ENCODE measurements around the gene ULBP1.
"Not testable (repeated sequence)": the region's sequence is repeated elsewhere in the genome, so short reads cannot be mapped to it uniquely, and the experiment has no call there.

DNA sequence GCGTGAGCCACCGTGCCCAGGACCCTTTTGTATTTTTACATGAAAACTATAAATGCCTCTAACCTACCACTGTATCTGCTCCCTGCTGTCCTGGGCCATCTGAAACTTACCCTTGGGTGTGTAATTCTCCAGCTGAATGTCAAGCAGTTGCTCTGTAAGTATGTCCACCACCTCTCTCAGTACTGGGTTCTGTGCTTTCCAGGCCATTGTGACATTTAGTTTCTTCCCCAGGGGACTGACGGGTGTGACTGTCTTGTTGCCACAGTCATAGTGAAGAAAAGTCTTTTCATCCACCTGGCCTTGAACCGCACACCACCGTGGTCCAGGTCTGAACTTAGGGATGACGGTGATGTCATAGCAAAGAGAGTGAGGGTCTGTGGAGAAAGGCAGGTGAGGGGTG is 58.1 kb downstream of the ULBP1 start:
- not testable (repeated sequence) for TF ChIP-seq POLR2AphosphoS5 (IDR thresholded peaks at IDR 0.05); EP300 (IDR thresholded peaks at IDR 0.05; ENCODE audit: low read depth); POLR2A (IDR thresholded peaks at IDR 0.05)
- TF ChIP-seq, protein P1, sequence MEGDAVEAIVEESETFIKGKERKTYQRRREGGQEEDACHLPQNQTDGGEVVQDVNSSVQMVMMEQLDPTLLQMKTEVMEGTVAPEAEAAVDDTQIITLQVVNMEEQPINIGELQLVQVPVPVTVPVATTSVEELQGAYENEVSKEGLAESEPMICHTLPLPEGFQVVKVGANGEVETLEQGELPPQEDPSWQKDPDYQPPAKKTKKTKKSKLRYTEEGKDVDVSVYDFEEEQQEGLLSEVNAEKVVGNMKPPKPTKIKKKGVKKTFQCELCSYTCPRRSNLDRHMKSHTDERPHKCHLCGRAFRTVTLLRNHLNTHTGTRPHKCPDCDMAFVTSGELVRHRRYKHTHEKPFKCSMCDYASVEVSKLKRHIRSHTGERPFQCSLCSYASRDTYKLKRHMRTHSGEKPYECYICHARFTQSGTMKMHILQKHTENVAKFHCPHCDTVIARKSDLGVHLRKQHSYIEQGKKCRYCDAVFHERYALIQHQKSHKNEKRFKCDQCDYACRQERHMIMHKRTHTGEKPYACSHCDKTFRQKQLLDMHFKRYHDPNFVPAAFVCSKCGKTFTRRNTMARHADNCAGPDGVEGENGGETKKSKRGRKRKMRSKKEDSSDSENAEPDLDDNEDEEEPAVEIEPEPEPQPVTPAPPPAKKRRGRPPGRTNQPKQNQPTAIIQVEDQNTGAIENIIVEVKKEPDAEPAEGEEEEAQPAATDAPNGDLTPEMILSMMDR (IDR thresholded peaks at IDR 0.05), result not testable (repeated sequence)

Data from transverse colon (tissue), 4 donors.